ENCODE results near the gene PTPRD. TPM values are rescaled to one million over a fixed set of nuclear protein-coding genes. Genes with fewer than 3 reads are reported as not detected.

Gene PTPRD
- total RNA-seq, 1 experiment from 2014 or later, result 32.5 TPM

GRCh38 chr9:8703904-8704303 is 1908.9 kb downstream of the PTPRD start:
- Mint-ChIP-seq H3K4me1 (peaks cover 32 to 48% of the 10 kb centered on the region in 2 experiments), H3K4me3 (no peak overlapping the region), H3K9me3 (no peaks in the 10 kb centered on the region), H3K27ac (peak overlapping the region in 2 of 3 experiments; percentile 0 to 2; a peak in 2 of 7 replicates), H3K36me3 (ENCODE audit: insufficient read depth in 1 of 3, low read depth in 3 of 3) (no peaks in the 10 kb centered on the region), H3K27me3 (ENCODE audit: low read depth) (no peaks in the 10 kb centered on the region)
- Histone ChIP-seq H3K9me3 (ENCODE audit: control insufficient read depth, low read depth, low read length) (no peaks in the 10 kb centered on the region), H2BK12ac (ENCODE audit: insufficient read length, low read depth, low read length) (no peak overlapping the region), H4K5ac (ENCODE audit: insufficient read length, low read depth, low read length) (no peak overlapping the region), H3K4ac (ENCODE audit: low read depth, low read length) (no peak overlapping the region), H3K79me2 (ENCODE audit: insufficient read depth, low read length) (no peaks in the 10 kb centered on the region), H4K91ac (ENCODE audit: insufficient read length, low read depth, low read length) (no peak overlapping the region), H3T11ph (ENCODE audit: low read length) (no peak overlapping the region), H2AK5ac (ENCODE audit: insufficient read length, low read length) (no peak overlapping the region), H2AFZ (ENCODE audit: low read length) (no peak overlapping the region), H2BK120ac (ENCODE audit: low read depth, low read length, poor library complexity, severe bottlenecking) (no peak overlapping the region), H4K8ac (replicated peaks; ENCODE audit: insufficient read length, low read depth, low read length) (no peak overlapping the region), H2BK15ac (ENCODE audit: low read depth, low read length) (no peak overlapping the region), H3K56ac (ENCODE audit: insufficient read length, low read depth, low read length) (no peak overlapping the region), H4K20me1 (ENCODE audit: control insufficient read depth, insufficient read depth, insufficient read length) (no peaks in the 10 kb centered on the region), H3K9ac (ENCODE audit: extremely low read depth, insufficient read length, low read length) (no peak overlapping the region), H3K27me3 (ENCODE audit: insufficient read depth, low read length) (no peaks in the 10 kb centered on the region), H3K4me1 (ENCODE audit: insufficient read depth, low read length) (no peaks in the 10 kb centered on the region; the same call in 1 of the 2 replicates), H3K23me2 (ENCODE audit: insufficient read length, low read depth, low read length, poor library complexity, severe bottlenecking) (no peaks in the 10 kb centered on the region), H2BK20ac (ENCODE audit: low read depth, low read length, poor library complexity, severe bottlenecking) (no peak overlapping the region), H2BK5ac (ENCODE audit: insufficient read length, low read length) (no peak overlapping the region), H3K79me1 (ENCODE audit: insufficient read depth, low read depth, low read length, poor library complexity, severe bottlenecking) (no peaks in the 10 kb centered on the region), H3K23ac (ENCODE audit: insufficient read length, low read depth, low read length) (no peak overlapping the region), H3K4me2 (ENCODE audit: insufficient read depth, insufficient read length, low read length) (no peak overlapping the region), H3K27ac (ENCODE audit: insufficient read length, low read depth, low read length) (no peak overlapping the region), H3K18ac (ENCODE audit: insufficient read length, low read depth, low read length) (no peak overlapping the region), H3K14ac (ENCODE audit: insufficient read depth, low read length) (no peak overlapping the region)
- WGBS (ENCODE audit: extremely low coverage, insufficient read length, low lambda C conversion rate), result no CpG with 5 or more reads among the region's 3 CpGs
- TF ChIP-seq, protein P1, sequence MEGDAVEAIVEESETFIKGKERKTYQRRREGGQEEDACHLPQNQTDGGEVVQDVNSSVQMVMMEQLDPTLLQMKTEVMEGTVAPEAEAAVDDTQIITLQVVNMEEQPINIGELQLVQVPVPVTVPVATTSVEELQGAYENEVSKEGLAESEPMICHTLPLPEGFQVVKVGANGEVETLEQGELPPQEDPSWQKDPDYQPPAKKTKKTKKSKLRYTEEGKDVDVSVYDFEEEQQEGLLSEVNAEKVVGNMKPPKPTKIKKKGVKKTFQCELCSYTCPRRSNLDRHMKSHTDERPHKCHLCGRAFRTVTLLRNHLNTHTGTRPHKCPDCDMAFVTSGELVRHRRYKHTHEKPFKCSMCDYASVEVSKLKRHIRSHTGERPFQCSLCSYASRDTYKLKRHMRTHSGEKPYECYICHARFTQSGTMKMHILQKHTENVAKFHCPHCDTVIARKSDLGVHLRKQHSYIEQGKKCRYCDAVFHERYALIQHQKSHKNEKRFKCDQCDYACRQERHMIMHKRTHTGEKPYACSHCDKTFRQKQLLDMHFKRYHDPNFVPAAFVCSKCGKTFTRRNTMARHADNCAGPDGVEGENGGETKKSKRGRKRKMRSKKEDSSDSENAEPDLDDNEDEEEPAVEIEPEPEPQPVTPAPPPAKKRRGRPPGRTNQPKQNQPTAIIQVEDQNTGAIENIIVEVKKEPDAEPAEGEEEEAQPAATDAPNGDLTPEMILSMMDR (conservative IDR thresholded peaks at IDR 0.05), result no peak
- DNase-seq, result no peak

Measured in H9 (cell line).